HepG2 (cell line): ENCODE data around the gene PKLR. TPM values are rescaled to one million over a fixed set of nuclear protein-coding genes. Genes with fewer than 3 reads are reported as not detected.

ENCODE experiments used
- CHD4 ChIP-seq: fragments of 200-600 bp; sonication (generic); IDR thresholded peaks from 2 replicates; pipeline ENCODE4 v1.7.0; 2017; ENCODE audit warnings: mild to moderate bottlenecking, low read length, borderline replicate concordance
- CREM ChIP-seq, 2 experiments: sonication (generic) in 1 of 2; formaldehyde crosslinking in 1 of 2; IDR thresholded peaks; 2 replicates each; pipeline versions ENCODE4 v1.4.0 to v1.6.1; 2016 to 2020; ENCODE audit warnings: antibody characterized with exemption in 1 of 2, mild to moderate bottlenecking in 1 of 2, missing genetic modification reagents in 1 of 2
- EHMT2 ChIP-seq: fragments of 200-600 bp; sonication (generic); IDR thresholded peaks from 2 replicates; pipeline ENCODE4 v1.7.0; 2017; ENCODE audit warnings: antibody characterized with exemption, low read depth, low read length, borderline replicate concordance
- GABPA ChIP-seq, 2 experiments: IDR thresholded peaks; 2 replicates each; pipeline ENCODE4 v1.6.1; 2011 to 2016; ENCODE audit warnings: low read depth in 2 of 2, low read length in 1 of 2, missing biosample characterization in 1 of 2, missing genetic modification characterization in 1 of 2
- HNRNPLL ChIP-seq: fragments of 200-400 bp; formaldehyde crosslinking; IDR thresholded peaks from 2 replicates; pipeline ENCODE4 v1.6.1; 2017; ENCODE audit warnings: mild to moderate bottlenecking, low read depth, low read length; ENCODE audit not compliant: poor library complexity, severe bottlenecking
- KAT2B ChIP-seq: fragments of 150-350 bp; IDR thresholded peaks from 2 replicates; pipeline ENCODE4 v1.6.1; 2014; ENCODE audit warnings: low read depth, low read length, borderline replicate concordance
- KDM3A ChIP-seq: IDR thresholded peaks from 2 replicates; pipeline ENCODE4 v1.6.1; 2018; ENCODE audit warnings: low read depth, missing compliant biosample characterization
- SP2 ChIP-seq: sonication (generic); formaldehyde crosslinking; IDR thresholded peaks from 2 replicates; pipeline ENCODE4 v1.5.1; 2020; ENCODE audit warnings: mild to moderate bottlenecking, missing genetic modification reagents
- TOPORS ChIP-seq: sonication (generic); formaldehyde crosslinking; IDR thresholded peaks from 2 replicates; pipeline ENCODE4 v1.8.0; 2023; ENCODE audit warnings: mild to moderate bottlenecking, missing genetic modification reagents
- ZBTB7A ChIP-seq: sonication (generic); formaldehyde crosslinking; IDR thresholded peaks from 2 replicates; pipeline ENCODE4 v1.8.0; 2022; ENCODE audit warnings: mild to moderate bottlenecking, missing genetic modification reagents
- ZFP90 ChIP-seq: sonication (generic); formaldehyde crosslinking; IDR thresholded peaks from 2 replicates; pipeline ENCODE4 v1.8.0; 2022; ENCODE audit warnings: missing genetic modification reagents, mild to moderate bottlenecking, inconsistent platforms, borderline replicate concordance
- ZNF101 ChIP-seq: sonication (generic); formaldehyde crosslinking; IDR thresholded peaks from 2 replicates; pipeline ENCODE4 v1.4.0; 2020; ENCODE audit warnings: mild to moderate bottlenecking, low read depth, missing genetic modification reagents, borderline replicate concordance
- ZNF180 ChIP-seq: sonication (generic); formaldehyde crosslinking; IDR thresholded peaks from 2 replicates; pipeline ENCODE4 v1.4.0; 2020; ENCODE audit warnings: low read depth, missing genetic modification reagents, borderline replicate concordance
- ZNF547 ChIP-seq: sonication (generic); formaldehyde crosslinking; IDR thresholded peaks from 2 replicates; pipeline ENCODE4 v1.5.1; 2020; ENCODE audit warnings: mild to moderate bottlenecking, missing genetic modification reagents
- ZNF556 ChIP-seq: sonication (generic); formaldehyde crosslinking; IDR thresholded peaks from 2 replicates; pipeline ENCODE4 v1.4.0; 2020; ENCODE audit warnings: mild to moderate bottlenecking, missing genetic modification reagents, borderline replicate concordance
- ZNF570 ChIP-seq: sonication (generic); formaldehyde crosslinking; IDR thresholded peaks from 2 replicates; pipeline ENCODE4 v1.4.0; 2020; ENCODE audit warnings: mild to moderate bottlenecking, missing genetic modification reagents, borderline replicate concordance
- ZNF629 ChIP-seq: sonication (generic); formaldehyde crosslinking; conservative IDR thresholded peaks from 2 replicates; pipeline ENCODE4 v1.5.0; 2020; ENCODE audit warnings: missing genetic modification reagents
- ZNF768 ChIP-seq: sonication (generic); formaldehyde crosslinking; IDR thresholded peaks from 2 replicates; pipeline ENCODE4 v1.4.0; 2020; ENCODE audit warnings: missing genetic modification reagents
- ZSCAN20 ChIP-seq: sonication (generic); formaldehyde crosslinking; IDR thresholded peaks from 2 replicates; pipeline ENCODE4 v1.4.0; 2020; ENCODE audit warnings: missing genetic modification reagents, mild to moderate bottlenecking, borderline replicate concordance
- polyA plus RNA-seq, 8 experiments: library from polyadenylated mRNA; depleted of rRNA in 3 of 8; stranded (reverse) in 7 of 8; unstranded in 1 of 8; fragments of >200 nt; fragmentation: Illumina TruSeq in 4 of 8; extraction: Trizol in 4 of 8; gene quantifications; 2 replicates each; pipeline versions ENCODE4 v1.2.1 to v1.2.3, GENCODE V29; 2011 to 2016; ENCODE audit warnings: low read depth in 4 of 8, missing spikeins in 1 of 8, mixed read lengths in 1 of 8; ENCODE audit not compliant: insufficient read depth in 1 of 8
- total RNA-seq, 5 experiments: library from RNA; depleted of rRNA; stranded (reverse); fragments of >200 nt; fragmentation: Illumina TruSeq; extraction: Trizol; gene quantifications; 2 replicates each; pipeline ENCODE4 v1.2.3, GENCODE V29; 2016; ENCODE audit warnings: low read depth in 1 of 5
- TF ChIP-seq, protein P1 (sequence below): sonication (generic); formaldehyde crosslinking; IDR thresholded peaks from 2 replicates; pipeline ENCODE4 v1.5.0; 2020; ENCODE audit warnings: mild to moderate bottlenecking, missing genetic modification reagents
- TF ChIP-seq, protein P2 (sequence below): IDR thresholded peaks from 2 replicates; pipeline ENCODE4 v1.6.1; 2016; ENCODE audit warnings: mild to moderate bottlenecking, missing biosample characterization, missing genetic modification reagents
- TF ChIP-seq, protein P3 (sequence below): sonication (generic); formaldehyde crosslinking; IDR thresholded peaks from 2 replicates; pipeline ENCODE4 v1.5.0; 2020; ENCODE audit warnings: mild to moderate bottlenecking, missing genetic modification reagents
- TF ChIP-seq, protein P4 (sequence below): sonication (generic); formaldehyde crosslinking; IDR thresholded peaks from 2 replicates; pipeline ENCODE4 v1.5.1; 2020; ENCODE audit warnings: missing genetic modification reagents, mild to moderate bottlenecking, borderline replicate concordance

PKLR gene
- total and polyA plus RNA-seq, 2 of the 13 experiments (the other 11 are each of a cell fraction or from before 2014, with no cell fraction given): 10.3 to 29.3 TPM

DNA sequence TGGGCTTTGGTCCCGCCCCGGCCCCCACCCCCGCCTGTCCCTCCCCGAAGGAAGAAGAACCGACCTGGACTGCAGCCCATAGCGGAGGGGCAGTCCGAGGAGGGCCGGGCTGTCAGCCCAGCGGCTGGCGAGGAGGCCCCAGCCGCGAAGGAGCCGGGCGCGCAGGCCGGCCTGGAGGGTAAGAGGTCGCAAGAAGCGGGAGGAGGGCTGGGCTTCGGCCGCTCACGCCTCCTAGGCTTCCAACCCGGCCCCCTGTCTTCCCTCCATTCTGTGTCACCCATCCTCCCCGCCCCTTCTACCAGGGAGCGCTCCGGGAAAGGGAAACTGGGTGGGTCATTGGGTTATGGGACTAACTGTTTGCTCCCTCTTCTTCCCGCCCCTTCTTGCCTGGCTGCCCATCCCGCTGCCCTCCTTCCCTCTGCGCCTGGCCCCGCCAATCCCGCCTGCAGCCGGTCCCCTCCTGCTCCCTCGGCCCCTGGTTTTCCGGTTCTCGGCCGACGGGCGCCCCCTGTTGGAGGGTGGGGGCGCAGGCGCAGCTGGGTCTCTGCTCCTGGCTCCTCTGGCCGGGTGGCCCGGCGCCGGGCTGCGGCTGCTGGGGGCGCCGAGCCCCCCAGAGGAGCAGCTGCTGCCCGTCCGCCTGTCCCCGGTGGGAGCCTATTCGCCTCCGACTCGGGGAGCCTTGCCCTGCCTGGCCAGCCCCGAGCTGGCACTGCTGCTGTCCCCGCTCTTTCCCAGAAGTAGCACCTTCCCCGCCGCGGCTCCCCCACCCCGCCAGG, 21.9 kb upstream of the PKLR start (continued):
- TF ChIP-seq ZNF556 (no peak), ZNF101 (CRISPR knock-in tag) (no peak), GABPA (IDR thresholded peaks at IDR 0.05; ENCODE audit: low read depth, low read length) (no peak), GABPA (CRISPR knock-in tag; IDR thresholded peaks at IDR 0.05; ENCODE audit: low read depth) (peak; percentile 85), CREM (IDR thresholded peaks at IDR 0.05) (no peak), CREM (CRISPR knock-in tag; IDR thresholded peaks at IDR 0.05) (no peak), TOPORS (CRISPR knock-in tag) (no peak), ZNF629 (CRISPR knock-in tag) (no peak), ZNF570 (no peak), ZNF768 (CRISPR knock-in tag) (peak; percentile 49; the same call in 1 of the 2 replicates), HNRNPLL (peak; percentile 55), SP2 (CRISPR knock-in tag) (peak; percentile 62), ZBTB7A (CRISPR knock-in tag) (no peak), KAT2B (no peak), ZSCAN20 (CRISPR knock-in tag) (0 out of 2 replicates have a peak, but pooled peaks have one; percentile 24), ZNF547 (CRISPR knock-in tag) (no peak), ZNF180 (CRISPR knock-in tag) (no peak), CHD4 (no peak), EHMT2 (no peak), KDM3A (CRISPR knock-in tag) (peak; percentile 23; the same call in 1 of the 2 replicates), ZFP90 (CRISPR knock-in tag) (peak; percentile 72; the same call in 1 of the 2 replicates)
- TF ChIP-seq, protein P1, sequence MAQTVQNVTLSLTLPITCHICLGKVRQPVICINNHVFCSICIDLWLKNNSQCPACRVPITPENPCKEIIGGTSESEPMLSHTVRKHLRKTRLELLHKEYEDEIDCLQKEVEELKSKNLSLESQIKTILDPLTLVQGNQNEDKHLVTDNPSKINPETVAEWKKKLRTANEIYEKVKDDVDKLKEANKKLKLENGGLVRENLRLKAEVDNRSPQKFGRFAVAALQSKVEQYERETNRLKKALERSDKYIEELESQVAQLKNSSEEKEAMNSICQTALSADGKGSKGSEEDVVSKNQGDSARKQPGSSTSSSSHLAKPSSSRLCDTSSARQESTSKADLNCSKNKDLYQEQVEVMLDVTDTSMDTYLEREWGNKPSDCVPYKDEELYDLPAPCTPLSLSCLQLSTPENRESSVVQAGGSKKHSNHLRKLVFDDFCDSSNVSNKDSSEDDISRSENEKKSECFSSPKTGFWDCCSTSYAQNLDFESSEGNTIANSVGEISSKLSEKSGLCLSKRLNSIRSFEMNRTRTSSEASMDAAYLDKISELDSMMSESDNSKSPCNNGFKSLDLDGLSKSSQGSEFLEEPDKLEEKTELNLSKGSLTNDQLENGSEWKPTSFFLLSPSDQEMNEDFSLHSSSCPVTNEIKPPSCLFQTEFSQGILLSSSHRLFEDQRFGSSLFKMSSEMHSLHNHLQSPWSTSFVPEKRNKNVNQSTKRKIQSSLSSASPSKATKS (CRISPR knock-in tag): no peak
- TF ChIP-seq, protein P2, sequence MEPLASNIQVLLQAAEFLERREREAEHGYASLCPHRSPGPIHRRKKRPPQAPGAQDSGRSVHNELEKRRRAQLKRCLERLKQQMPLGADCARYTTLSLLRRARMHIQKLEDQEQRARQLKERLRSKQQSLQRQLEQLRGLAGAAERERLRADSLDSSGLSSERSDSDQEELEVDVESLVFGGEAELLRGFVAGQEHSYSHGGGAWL: no peak
- TF ChIP-seq, protein P3, sequence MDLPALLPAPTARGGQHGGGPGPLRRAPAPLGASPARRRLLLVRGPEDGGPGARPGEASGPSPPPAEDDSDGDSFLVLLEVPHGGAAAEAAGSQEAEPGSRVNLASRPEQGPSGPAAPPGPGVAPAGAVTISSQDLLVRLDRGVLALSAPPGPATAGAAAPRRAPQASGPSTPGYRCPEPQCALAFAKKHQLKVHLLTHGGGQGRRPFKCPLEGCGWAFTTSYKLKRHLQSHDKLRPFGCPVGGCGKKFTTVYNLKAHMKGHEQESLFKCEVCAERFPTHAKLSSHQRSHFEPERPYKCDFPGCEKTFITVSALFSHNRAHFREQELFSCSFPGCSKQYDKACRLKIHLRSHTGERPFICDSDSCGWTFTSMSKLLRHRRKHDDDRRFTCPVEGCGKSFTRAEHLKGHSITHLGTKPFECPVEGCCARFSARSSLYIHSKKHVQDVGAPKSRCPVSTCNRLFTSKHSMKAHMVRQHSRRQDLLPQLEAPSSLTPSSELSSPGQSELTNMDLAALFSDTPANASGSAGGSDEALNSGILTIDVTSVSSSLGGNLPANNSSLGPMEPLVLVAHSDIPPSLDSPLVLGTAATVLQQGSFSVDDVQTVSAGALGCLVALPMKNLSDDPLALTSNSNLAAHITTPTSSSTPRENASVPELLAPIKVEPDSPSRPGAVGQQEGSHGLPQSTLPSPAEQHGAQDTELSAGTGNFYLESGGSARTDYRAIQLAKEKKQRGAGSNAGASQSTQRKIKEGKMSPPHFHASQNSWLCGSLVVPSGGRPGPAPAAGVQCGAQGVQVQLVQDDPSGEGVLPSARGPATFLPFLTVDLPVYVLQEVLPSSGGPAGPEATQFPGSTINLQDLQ (CRISPR knock-in tag): no peak; the same call in 1 of the 2 replicates
- TF ChIP-seq, protein P4, sequence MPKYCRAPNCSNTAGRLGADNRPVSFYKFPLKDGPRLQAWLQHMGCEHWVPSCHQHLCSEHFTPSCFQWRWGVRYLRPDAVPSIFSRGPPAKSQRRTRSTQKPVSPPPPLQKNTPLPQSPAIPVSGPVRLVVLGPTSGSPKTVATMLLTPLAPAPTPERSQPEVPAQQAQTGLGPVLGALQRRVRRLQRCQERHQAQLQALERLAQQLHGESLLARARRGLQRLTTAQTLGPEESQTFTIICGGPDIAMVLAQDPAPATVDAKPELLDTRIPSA: 0 out of 2 replicates have a peak, but pooled peaks have one; percentile 7
